AG09309 (cell line): ENCODE data around the gene ZNF581.

ENCODE experiments used
- DNase-seq: peaks from one replicate; pipeline ENCODE4 v3.0.0-alpha.2; 2010; ENCODE audit warnings: low read depth
- H3K4me3 ChIP-seq: 2 replicates; pipeline ENCODE4 v1.5.1; 2011; ENCODE audit warnings: mild to moderate bottlenecking, low read depth, low read length, moderate library complexity; ENCODE audit not compliant: control insufficient read depth
- CTCF ChIP-seq: IDR thresholded peaks from 2 replicates; pipeline ENCODE4 v1.5.1; 2011; ENCODE audit warnings: mild to moderate bottlenecking, low read depth, low read length, inconsistent platforms; ENCODE audit not compliant: insufficient read depth, control insufficient read depth; ENCODE audit errors: missing control alignments

Gene ZNF581

GRCh38 chr19:55616395-55616875 is 27.0 kb upstream of the ZNF581 start:
- H3K4me3 ChIP-seq: no peak overlapping the region
- no peak for TF ChIP-seq CTCF
- DNase-seq: no peak

GRCh38 chr19:55617426-55617825 is 26.0 kb upstream of the ZNF581 start:
- H3K4me3 ChIP-seq: no peak overlapping the region
- no peak for TF ChIP-seq CTCF
- DNase-seq: no peak

GRCh38 chr19:55618426-55618825 is 25.0 kb upstream of the ZNF581 start:
- DNase-seq: no peak
- TF ChIP-seq CTCF: no peak

GRCh38 chr19:55619286-55619685 is 24.2 kb upstream of the ZNF581 start:
- no peak for TF ChIP-seq CTCF
- no peak for DNase-seq
- no peak overlapping the region for H3K4me3 ChIP-seq

More at GRCh38 chr19:55618426-55618825, 25.0 kb upstream of the ZNF581 start:
- H3K4me3 ChIP-seq: no peak overlapping the region

- DNase-seq: no peak
- no peak overlapping the region for H3K4me3 ChIP-seq
- TF ChIP-seq CTCF: no peak
Measured at GRCh38 chr19:55620410-55621204, 22.8 kb upstream of the ZNF581 start.

GRCh38 chr19:55621205-55621672 is 22.2 kb upstream of the ZNF581 start:
- no peak for DNase-seq
- TF ChIP-seq CTCF: no peak
- H3K4me3 ChIP-seq: no peak overlapping the region
